ENCODE data around the gene CYP39A1.

DNA sequence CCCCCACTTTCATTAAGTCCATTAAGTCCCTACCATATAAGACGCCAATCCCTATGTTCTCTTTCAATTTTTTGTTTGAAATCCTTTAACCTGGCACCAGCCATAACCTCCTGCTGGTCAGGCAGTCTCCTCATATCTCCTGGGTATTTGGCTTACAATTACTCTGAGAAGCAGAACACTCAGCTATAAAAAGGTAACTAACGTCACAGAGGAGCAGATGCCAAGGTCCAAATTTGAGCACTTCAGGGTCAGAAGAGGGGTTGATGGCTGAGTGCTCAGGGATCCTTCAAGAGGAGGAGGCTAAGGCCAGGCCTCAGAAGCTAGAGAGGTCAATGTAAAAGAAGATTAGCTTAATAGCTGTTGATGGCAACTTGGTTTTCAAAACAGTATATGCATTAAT is 139.1 kb downstream of the CYP39A1 start:
- TF ChIP-seq, protein P1, sequence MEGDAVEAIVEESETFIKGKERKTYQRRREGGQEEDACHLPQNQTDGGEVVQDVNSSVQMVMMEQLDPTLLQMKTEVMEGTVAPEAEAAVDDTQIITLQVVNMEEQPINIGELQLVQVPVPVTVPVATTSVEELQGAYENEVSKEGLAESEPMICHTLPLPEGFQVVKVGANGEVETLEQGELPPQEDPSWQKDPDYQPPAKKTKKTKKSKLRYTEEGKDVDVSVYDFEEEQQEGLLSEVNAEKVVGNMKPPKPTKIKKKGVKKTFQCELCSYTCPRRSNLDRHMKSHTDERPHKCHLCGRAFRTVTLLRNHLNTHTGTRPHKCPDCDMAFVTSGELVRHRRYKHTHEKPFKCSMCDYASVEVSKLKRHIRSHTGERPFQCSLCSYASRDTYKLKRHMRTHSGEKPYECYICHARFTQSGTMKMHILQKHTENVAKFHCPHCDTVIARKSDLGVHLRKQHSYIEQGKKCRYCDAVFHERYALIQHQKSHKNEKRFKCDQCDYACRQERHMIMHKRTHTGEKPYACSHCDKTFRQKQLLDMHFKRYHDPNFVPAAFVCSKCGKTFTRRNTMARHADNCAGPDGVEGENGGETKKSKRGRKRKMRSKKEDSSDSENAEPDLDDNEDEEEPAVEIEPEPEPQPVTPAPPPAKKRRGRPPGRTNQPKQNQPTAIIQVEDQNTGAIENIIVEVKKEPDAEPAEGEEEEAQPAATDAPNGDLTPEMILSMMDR (IDR thresholded peaks at IDR 0.05; ENCODE audit: low read depth, low read length, poor library complexity, severe bottlenecking): no peak
- no peak for TF ChIP-seq EZH2phosphoT487 (IDR thresholded peaks at IDR 0.05; ENCODE audit: borderline replicate concordance, low read length)

Measured in DOHH2 (cell line).